Measurements from ENCODE around the gene DCP2.

- TF ChIP-seq, protein P1, sequence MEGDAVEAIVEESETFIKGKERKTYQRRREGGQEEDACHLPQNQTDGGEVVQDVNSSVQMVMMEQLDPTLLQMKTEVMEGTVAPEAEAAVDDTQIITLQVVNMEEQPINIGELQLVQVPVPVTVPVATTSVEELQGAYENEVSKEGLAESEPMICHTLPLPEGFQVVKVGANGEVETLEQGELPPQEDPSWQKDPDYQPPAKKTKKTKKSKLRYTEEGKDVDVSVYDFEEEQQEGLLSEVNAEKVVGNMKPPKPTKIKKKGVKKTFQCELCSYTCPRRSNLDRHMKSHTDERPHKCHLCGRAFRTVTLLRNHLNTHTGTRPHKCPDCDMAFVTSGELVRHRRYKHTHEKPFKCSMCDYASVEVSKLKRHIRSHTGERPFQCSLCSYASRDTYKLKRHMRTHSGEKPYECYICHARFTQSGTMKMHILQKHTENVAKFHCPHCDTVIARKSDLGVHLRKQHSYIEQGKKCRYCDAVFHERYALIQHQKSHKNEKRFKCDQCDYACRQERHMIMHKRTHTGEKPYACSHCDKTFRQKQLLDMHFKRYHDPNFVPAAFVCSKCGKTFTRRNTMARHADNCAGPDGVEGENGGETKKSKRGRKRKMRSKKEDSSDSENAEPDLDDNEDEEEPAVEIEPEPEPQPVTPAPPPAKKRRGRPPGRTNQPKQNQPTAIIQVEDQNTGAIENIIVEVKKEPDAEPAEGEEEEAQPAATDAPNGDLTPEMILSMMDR (IDR thresholded peaks at IDR 0.05): no peak
- no peak for TF ChIP-seq POLR2A (IDR thresholded peaks at IDR 0.05)
These were observed 87.3 kb downstream of the DCP2 start for GRCh38 chr5:113063927-113064326.

All from vagina (tissue), 2 donors.